ENCODE results near the gene CCL14.
"Not testable (repeated sequence)": the region's sequence is repeated elsewhere in the genome, so short reads cannot be mapped to it uniquely, and the experiment has no call there.

Gene CCL14

DNA sequence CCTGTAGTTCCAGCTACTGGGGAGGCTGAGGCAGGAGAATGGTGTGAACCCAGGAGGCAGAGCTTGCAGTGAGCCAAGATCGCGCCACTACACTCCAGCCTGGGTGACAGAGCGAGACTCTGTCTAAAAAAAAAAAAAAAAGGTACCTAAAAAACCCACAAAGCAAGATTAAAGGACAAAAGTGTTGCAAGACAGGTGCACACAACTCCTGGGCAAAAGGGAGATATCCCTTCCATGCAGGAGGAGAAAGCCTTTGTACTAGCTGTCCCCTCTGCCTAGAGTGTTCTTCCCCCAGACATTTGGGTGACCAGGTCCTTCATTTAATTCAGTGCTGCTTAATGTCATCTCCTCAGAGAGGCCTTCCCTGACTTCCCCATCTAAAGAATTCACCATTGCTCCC lies 48.0 kb downstream of the CCL14 start:
- DNase-seq, result not testable (repeated sequence)

DNA sequence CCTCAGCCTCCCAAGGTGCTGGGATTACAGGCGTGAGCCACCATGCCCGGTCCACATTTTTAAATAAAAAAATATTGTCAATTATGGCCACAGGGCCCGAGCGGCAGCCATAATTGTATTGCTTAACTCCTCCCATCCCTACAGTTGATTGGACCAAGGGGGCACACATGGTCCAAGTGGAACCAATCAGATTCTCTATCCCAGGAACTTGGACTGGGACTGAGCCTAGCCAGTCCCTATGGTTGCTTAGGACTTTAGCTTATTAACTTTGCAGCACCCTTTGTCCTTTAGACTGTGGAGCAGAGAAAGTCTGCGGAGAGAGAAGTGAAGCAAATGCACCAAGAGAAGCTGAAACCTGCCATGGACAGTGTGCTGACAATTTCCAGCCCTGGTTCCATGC lies 50.5 kb downstream of the CCL14 start:
- DNase-seq, result no peak

DNA sequence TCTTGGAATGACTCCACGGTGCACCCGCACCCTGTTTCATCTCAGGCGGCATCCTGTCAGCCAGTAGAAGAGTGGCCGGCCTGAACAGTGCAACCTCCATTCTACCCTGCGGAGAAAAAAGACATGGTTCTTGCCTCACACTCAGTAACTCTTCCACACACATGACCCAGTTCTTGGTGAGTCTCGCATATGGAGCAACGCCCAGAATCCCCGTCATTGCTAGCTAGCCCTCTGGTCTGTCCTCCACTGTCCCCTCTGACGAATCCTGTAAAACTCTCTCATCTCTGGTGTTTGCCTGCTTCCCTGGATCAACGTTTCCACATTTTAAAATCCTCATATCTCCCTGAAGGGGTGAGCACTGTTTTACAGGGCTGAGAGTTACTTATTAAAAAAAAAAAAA lies 51.8 kb downstream of the CCL14 start:
- DNase-seq, result no peak

Measured in inflammatory macrophage (primary cell).